ENCODE results near the gene RAMACL.

DNA sequence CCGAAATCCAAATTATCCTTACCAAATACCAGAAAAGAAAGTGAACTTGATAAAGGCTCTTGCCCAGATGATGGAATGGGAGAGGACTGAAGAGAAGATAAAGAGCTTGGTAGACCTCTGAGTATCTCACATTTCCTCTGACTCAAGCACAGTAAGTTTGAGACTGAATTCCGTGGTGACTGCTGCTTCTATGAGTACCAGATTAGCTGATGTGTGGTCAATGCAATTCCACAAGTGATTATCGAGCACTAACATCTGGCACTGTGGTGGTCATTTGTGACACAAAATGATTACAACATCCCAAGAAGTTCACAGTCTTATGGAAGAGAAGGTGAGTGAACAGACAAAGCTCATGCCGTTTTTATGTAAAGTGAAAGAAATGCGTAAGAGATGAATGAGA, 43.1 kb upstream of the RAMACL start:
- TF ChIP-seq, protein P1, sequence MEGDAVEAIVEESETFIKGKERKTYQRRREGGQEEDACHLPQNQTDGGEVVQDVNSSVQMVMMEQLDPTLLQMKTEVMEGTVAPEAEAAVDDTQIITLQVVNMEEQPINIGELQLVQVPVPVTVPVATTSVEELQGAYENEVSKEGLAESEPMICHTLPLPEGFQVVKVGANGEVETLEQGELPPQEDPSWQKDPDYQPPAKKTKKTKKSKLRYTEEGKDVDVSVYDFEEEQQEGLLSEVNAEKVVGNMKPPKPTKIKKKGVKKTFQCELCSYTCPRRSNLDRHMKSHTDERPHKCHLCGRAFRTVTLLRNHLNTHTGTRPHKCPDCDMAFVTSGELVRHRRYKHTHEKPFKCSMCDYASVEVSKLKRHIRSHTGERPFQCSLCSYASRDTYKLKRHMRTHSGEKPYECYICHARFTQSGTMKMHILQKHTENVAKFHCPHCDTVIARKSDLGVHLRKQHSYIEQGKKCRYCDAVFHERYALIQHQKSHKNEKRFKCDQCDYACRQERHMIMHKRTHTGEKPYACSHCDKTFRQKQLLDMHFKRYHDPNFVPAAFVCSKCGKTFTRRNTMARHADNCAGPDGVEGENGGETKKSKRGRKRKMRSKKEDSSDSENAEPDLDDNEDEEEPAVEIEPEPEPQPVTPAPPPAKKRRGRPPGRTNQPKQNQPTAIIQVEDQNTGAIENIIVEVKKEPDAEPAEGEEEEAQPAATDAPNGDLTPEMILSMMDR (IDR thresholded peaks at IDR 0.05), result no peak
- TF ChIP-seq EP300 (IDR thresholded peaks at IDR 0.05) (no peak), POLR2A (IDR thresholded peaks at IDR 0.05) (no peak)

Measured in tibial nerve (tissue), 4 donors.